GM18867 (cell line): ENCODE data around the gene GPC2.
A peak's percentile ranks its signal among the peaks of the same experiment; 100 is the strongest.
"Not testable (repeated sequence)": the region's sequence is repeated elsewhere in the genome, so short reads cannot be mapped to it uniquely, and the experiment has no call there.

Experiments
- ATAC-seq: cut with Tn5 transposase; IDR thresholded peaks from one replicate; pipeline ENCODE4 v1.9.1; 2021; ENCODE audit warnings: mild to moderate bottlenecking, moderate library complexity; ENCODE audit not compliant: unreplicated experiment

Gene GPC2, protein sequence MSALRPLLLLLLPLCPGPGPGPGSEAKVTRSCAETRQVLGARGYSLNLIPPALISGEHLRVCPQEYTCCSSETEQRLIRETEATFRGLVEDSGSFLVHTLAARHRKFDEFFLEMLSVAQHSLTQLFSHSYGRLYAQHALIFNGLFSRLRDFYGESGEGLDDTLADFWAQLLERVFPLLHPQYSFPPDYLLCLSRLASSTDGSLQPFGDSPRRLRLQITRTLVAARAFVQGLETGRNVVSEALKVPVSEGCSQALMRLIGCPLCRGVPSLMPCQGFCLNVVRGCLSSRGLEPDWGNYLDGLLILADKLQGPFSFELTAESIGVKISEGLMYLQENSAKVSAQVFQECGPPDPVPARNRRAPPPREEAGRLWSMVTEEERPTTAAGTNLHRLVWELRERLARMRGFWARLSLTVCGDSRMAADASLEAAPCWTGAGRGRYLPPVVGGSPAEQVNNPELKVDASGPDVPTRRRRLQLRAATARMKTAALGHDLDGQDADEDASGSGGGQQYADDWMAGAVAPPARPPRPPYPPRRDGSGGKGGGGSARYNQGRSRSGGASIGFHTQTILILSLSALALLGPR

DNA sequence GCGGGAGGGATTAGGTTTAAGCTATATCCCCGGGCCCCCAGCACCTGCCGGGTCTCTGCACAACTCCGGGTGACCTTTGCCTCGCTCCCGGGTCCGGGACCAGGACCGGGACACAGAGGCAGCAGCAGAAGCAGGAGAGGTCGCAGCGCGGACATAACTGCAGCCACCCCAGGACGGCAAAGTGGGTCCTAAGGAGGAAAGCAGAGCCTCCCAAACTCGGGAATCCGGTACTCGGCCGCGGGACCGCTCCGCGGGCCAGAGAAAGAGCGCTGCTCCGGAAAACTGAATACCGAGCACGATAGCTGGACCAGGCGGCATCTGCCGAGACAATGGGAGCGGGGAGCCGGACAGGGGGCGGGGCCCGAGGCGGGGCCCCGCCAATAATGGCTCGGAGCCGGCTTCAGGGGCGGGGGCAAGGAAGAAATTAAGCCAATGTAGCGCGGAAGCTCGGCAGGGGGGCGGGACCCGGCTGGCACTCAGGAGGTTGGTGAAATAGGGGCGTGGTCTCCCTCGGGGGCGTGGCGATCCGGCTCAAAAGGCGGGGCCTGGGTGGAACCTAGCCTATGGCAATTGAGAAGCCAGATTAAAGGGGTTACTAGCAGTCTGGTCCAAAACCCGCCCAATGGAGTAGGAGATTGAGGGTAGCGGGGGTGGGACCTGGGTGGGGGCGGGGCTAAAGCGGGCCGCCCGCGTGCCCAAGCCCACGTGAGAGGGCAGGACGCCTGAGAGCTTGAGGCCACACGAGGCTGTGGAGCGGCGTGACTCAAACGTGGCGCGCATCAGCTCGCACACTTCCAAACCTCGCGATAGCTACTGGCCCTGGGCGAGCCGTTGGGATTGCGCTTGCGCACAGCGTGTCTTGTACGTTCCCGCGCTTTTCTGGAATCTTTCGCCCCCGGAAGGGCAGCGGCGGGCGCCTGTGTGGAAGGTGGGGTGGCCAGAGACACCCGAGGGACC, at the start of gene GPC2, which contains the start of gene STAG3:
Gene GPC2, minus strand, starts transcription at position 337 of the 957 bp plus-strand sequence. Its CDS starts 182 bp downstream, at position 155.
Gene STAG3, plus strand, starts transcription at position 874 of the 957 bp plus-strand sequence. CDS start 2,639 bp downstream, outside the sequence.
- ATAC-seq: peak; percentile 88

DNA sequence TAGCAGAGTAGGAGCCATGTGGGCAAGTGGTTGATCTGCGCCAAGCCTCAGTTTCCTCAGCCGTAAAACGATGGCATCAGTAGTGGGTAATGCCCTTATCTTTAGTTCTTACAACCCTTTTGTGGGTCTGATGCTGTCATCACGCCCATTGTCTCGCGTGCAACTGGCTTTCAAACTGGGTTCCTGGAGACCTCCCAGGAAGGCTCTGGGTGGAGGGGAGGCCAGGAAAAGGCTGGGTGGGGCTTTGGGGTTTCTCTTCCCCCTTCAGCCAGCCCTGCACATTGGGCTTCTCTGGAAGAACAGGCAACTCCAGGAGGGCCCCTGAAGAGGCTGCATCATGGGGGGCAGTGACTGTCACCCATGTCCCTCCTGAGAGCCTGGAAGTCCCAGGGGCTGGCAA, 47.7 kb upstream of the GPC2 start:
- not testable (repeated sequence) for ATAC-seq

DNA sequence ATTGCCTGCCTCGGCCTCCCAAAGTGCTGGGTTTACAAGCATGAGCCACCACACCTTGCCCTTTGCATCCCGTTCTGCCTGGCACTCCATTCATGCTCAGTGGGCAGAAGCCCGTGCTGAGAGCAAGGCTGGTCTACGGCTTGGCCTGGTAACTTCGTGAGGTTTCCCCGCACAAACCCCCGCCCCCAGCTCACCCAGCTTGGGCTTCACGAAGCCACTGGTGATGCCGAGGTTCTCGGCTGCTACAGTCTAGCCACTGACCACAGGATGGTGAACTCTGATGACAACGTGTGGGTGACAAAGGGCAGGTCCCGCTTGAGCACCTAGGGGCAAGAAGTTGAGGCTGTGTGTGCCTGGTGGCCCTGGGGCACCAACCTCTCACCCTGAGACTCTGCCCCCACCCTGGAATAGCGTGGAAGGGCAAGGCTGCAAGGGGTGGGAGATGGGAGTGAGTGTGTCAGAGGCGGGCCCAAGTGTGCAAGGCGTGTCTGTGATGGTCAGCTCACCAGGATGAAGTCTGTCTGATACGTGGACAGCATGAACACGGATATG, 46.3 kb upstream of the GPC2 start:
- ATAC-seq: not testable (repeated sequence)

DNA sequence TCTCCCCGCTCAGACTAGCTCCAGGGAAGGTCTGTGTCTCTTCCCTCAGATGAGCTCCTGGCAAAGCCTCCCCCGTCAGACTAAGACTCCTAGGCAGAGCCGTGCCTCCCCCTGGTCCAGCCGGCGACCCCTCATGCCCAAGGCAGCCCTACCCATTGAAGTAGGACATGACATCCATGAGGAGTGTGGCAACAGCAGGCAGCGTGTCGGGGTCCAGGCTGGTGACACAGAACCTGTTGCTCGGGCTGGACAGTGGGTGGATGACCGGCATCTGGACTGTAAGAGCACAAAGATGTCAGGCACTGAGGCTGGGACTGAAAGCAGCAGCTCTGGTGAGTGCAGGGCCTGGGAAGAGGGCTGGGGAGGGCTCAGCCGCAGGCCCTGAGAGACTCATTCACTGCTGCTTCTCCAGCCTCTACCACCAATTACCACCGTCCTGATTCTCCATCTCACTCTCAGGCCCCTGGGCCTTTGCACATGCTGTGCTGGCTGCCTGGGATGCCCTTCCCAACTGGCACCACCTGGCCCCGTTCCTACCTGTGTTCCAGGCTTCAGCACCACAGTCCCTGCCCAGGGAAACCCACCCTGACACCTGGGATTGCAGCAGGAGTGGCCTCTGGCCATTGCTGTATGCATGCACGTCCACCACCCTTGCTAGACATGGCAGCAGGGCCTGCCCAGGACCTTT, 45.4 kb upstream of the GPC2 start:
- ATAC-seq: no peak

DNA sequence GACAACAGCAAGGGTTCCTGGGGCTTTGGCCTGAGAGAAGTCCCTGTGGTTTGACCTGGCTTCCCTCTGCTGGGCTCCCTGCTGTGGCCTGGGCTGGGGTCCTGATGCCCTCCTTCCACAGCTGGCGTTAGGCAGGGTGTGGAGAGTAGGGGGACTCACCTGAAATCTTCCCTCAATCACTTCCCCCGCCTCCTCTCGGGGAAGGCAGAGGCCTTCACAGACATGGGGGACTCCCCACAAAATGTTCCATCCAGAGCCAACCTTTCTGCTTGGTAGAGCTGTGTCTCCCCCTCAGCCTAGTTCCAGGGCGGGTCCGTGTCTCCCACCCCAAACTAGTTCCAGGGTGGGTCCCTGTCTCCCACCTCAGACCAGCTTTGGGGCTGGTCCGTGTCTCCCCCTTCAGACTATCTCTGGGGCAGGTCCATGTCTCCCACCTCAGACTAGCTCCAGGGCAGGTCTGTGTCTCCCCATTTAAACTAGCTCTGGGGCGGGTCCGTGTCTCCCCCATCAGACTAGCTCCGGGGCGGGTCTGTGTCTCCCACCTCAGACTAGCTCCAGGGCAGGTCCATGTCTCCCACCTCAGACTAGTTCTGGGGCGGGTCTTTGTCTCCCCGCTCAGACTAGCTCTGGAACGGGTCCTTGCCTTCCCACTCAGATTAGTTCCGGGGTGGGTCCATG, 44.7 kb upstream of the GPC2 start:
- ATAC-seq: no peak

DNA sequence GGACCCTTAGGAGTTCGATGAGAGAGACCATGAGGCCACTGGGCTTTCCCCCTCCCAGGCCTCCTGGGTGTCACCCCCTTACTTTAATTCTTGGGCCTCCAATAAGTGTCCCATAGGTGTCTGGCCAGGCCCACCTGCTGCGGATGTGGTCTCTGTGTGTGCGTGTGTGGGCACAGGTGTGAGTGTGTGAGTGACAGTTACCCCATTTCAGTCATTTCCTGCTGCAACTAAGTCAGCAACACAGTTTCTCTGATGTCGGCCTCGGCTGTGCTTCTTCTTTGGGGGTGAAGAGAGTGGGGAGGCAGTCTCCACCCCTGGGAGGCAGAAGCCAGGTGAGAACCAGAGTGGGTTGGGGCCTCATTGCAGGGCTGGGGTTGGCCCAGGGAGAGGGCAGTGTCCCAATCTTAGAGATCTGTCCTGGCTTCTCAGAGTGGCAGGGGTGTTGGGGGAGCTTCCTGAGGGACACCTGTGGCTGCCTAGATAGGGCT, 44.1 kb upstream of the GPC2 start:
- peak; percentile 53 for ATAC-seq

DNA sequence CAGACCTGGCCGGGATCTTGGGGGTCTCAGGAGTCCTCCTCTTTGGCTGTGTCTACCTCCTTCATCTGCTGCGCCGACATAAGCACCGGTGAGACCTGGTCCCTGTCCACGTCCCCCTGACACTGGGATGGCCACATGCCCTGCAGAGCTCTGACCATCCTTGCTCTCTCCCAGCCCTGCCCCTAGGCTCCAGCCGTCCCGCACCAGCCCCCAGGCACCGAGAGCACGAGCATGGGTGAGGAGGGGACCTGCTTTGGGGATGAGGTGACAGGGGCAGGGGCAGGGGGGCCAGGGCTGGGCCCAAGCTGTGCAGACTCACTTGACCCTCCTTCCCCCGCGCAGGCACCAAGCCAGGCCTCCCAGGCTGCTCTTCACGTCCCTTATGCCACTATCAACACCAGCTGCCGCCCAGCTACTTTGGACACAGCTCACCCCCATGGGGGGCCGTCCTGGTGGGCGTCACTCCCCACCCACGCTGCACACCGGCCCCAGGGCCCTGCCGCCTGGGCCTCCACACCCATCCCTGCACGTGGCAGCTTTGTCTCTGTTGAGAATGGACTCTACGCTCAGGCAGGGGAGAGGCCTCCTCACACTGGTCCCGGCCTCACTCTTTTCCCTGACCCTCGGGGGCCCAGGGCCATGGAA, 43.5 kb upstream of the GPC2 start:
- peak; percentile 7 for ATAC-seq

DNA sequence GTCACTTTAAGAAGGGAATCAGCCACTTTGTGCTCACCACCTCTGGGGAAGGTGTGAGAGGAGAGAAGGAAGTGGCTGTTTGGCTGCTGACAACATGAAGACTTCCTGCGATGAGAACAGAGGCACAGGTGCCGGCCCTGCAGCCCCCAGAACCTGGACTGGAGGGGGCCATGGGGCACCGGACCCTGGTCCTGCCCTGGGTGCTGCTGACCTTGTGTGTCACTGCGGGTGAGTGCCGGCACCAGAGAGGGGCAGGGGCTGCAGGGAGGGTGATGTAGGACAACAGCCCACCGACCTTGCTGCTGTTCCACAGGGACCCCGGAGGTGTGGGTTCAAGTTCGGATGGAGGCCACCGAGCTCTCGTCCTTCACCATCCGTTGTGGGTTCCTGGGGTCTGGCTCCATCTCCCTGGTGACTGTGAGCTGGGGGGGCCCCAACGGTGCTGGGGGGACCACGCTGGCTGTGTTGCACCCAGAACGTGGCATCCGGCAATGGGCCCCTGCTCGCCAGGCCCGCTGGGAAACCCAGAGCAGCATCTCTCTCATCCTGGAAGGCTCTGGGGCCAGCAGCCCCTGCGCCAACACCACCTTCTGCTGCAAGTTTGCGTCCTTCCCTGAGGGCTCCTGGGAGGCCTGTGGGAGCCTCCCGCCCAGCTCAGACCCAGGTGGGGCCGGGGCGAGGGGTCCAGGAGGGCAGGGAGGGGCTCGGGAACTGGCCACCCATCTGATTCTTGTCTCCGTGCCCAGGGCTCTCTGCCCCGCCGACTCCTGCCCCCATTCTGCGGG, 42.8 kb upstream of the GPC2 start, which contains the start of gene PVRIG:
Gene PVRIG, plus strand, starts transcription at position 149 of the 785 bp plus-strand sequence. Its CDS starts 22 bp downstream, at position 171.
- ATAC-seq: not testable (repeated sequence)

DNA sequence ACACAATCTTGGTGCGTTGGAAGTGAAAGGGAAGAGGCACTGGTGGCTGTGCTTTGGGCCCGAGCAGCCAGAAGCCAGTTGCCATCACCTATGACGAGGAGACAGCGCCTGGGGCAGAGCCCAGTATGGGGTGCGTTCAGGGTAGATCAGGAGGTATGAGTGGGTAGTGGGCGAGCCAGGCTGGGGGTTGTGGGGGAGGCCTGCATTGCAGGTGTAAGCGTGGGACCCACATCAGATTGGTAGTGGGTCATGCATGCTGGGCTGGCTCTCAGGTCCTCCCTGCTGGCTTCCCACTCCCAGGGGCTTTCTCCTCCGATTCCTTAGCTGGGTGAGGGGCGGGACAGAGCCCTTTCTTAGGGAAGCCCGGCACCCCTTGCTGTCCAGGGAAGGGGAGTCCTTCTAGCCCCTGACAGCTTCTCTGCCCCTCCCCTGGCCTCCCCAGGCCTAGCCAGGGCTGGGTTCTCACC, 42.1 kb upstream of the GPC2 start:
- no peak for ATAC-seq

DNA sequence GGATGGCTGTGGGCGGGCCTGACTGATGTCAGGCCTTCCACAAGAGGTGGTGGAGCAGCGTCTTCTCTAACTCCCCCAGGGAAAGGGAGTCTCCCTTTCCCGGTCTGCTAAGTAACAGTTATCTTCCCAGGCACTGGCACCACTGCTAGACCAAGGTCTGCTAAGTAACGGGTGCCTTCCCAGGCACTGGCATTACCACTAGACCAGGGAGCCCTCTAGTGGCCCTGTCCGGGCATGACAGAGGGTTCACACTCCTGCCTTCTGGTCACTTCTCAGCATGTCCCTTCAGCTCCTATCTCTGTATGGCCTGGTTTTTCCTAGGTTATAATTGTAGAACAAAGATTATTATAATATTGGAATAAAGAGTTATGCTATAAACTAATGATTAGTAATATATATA, 40.8 kb upstream of the GPC2 start:
- peak; percentile 7 for ATAC-seq

DNA sequence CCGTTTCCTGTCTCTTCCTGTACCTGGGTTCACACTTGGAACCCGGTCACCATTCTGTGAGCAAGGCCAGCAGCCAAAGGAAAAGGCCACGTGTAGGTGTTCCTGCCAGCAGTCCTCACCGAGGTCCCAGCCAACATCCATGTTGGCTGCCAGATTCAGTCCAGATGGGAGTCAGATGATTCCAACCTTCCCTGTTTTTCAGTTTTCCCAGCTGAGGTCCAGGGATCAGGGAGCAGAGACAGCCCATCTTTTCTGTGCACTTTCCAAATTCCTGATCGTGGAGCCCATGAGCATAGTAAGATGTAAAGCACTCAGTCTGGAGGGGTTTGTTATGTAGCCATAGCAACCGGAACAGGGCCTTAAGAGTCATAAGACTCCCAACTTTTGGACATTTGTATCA, 38.7 kb upstream of the GPC2 start:
- ATAC-seq: no peak

DNA sequence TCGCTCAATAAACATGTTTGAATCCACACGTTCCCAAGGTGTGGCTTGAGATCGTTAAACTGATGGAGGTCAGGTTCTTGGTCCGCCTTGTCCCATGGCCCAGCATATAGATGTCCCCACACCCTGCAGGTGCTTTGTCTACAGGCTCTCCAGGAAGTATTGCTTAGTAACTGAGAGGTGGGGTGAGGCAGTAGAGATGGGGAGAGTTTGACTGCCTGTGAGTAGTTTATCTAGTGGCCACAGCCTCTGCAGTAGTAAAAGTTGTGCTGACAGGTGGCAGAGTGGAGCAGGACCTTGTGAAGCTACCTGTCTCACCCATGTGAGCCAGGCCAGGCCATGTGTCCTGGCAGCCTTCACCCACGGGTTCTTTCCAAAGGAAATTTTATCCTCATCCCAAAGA, 37.2 kb upstream of the GPC2 start:
- not testable (repeated sequence) for ATAC-seq

DNA sequence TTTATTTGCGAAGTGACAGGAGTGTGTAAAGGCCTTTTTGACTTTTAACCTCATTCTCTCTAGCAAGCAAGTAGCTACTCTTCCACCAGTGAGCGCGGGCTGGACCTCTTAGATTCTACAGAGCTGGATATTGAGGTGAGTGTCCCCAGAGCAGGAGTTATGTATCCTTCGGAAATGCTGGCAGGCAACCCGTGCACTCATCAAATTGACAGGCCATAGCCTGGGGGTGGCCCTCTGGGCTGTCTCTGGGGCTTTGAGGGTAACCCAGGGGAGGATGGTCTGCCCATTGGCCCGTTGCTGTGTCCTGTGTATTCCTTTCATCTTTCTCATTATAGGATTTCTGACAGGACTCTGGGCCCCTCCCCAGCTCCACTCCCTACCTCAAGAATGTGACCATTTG, 36.5 kb upstream of the GPC2 start:
- no peak for ATAC-seq

DNA sequence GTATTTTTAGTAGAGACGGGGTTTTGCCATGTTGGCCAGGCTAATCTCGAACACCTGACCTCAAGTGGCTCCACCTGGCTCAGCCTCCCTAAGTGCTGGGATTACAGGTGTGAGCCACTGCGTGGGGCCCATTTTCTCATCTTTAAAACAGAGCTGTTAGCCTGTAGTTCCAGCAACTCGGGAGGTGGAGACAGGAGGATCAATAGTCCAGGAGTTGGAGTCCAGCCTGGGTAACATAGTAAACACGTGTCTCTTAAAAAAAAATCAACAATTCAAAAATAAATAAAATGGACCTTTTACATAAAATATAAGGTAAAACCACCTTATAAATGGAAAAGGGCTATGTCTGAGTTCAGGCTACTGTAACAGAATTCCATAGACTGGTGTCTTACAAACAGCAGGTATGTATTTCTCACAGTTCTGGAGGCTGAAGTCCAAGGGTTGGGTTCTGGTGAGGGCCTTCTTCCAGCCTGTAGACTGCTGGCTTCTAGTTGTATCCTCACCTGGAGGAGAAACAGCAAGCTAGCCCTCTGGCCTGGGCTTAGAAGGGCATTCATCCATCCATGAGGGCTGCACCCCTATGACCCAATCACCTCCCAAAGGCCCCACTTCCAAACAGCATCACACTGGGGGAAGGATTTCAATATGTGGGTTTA, 35.6 kb upstream of the GPC2 start:
- no peak for ATAC-seq

DNA sequence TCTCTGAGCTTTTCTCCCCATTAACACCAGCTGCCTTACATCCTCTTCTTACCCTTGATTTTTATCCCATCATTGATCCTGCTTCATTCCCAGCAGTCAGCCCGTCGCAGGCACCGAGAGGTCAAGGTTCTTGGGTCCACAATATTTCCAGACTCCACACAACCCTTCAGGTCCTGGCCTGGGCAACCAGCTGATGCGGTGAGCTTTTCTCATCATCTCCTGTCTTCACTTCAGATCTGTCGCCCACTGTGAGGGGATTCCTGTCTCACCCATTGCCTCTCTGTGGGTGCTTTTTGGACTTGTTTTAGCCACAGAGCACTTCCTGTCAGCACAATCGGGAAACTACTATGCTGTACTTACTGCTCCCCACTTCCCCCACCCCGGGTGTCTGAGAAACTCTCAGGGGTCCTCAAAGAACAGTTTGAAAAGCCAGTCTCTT, 34.2 kb upstream of the GPC2 start:
- no peak for ATAC-seq

DNA sequence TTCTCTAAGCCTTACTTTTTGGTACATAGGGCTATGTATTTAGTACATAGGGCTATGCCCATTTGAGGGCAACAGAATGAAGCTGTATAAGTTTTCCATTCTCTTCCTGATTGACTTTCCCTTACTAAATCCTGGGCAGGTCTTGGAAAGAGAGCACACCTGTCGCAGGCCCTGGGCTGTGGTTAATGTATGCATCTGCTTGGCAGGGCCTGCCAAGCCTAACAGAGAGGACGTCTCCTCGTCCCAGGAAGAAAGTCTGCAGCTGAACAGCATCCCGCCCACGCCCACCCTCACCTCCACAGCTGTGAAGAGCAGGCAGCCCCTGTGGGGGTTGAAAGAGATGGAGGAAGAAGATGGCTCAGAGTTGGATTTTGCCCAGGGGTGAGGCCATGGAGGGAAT, 33.6 kb upstream of the GPC2 start:
- no peak for ATAC-seq

DNA sequence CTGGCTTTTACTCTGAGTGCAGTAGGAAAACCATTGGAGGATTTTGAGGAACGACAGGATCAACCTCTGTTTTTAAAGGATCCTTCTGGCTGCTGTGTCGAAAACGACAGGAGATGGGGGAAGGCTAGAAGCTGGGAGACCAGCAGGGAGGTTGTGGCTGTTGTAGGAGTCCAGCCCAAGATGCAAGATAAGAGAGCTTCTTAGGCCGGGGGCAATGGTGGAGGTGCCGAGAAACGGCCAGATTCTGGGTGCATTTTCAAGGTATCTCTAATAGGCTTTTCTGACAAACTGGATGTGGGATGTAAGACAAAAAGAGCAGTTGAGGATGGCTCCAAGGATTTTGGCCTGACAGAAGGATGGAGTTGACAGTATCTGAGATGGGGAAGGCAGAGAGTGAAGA, 32.3 kb upstream of the GPC2 start:
- ATAC-seq: no peak
